WTC11 (cell line): ENCODE data around the gene ZSCAN32. TPM values are rescaled to one million over a fixed set of nuclear protein-coding genes. Genes with fewer than 3 reads are reported as not detected.

Experiments
- ATAC-seq: fragments of 200-7000 bp; cut with Tn5 transposase; 2 replicates; pipeline ENCODE4 v1.10.0; 2021; ENCODE audit warnings: mild to moderate bottlenecking, moderate library complexity
- CTCF ChIA-PET: fragments of 300-600 bp; sonication (Branson Sonifier 250); formaldehyde crosslinking; loops from one replicate; lab custom pipeline; 2021; ENCODE audit warnings: antibody characterized with exemption; lab: Charles Lee
- POLR2A ChIA-PET: fragments of 350-600 bp; sonication (Branson Sonifier 250); formaldehyde crosslinking; loops from one replicate; lab custom pipeline; 2021; ENCODE audit warnings: antibody characterized with exemption; lab: Charles Lee
- DNase-seq: peaks from one replicate; pipeline ENCODE4 v3.0.0; 2021; ENCODE audit warnings: low spot score
- H3K27ac Mint-ChIP-seq: 2 replicates; pipeline ENCODE4 v1.8.0; 2021; ENCODE audit warnings: mixed read lengths
- H3K27me3 Mint-ChIP-seq: 2 replicates; pipeline ENCODE4 v1.8.0; 2021; ENCODE audit warnings: low read depth, mild to moderate bottlenecking, moderate library complexity, mixed read lengths
- H3K36me3 Mint-ChIP-seq: 2 replicates; pipeline ENCODE4 v1.8.0; 2021; ENCODE audit warnings: mixed read lengths
- H3K4me1 Mint-ChIP-seq: 2 replicates; pipeline ENCODE4 v1.8.0; 2022; ENCODE audit warnings: mixed read lengths
- H3K4me3 Mint-ChIP-seq: 2 replicates; pipeline ENCODE4 v1.8.0; 2021; ENCODE audit warnings: mild to moderate bottlenecking, moderate library complexity, mixed read lengths
- H3K9me3 Mint-ChIP-seq: 2 replicates; pipeline ENCODE4 v1.8.0; 2021; ENCODE audit warnings: mixed read lengths
- AFF4 ChIP-seq: sonication (generic); formaldehyde crosslinking; IDR thresholded peaks from 2 replicates; pipeline ENCODE4 v1.8.1; 2023; ENCODE audit warnings: mild to moderate bottlenecking, missing genetic modification reagents, borderline replicate concordance
- ETV6 ChIP-seq: sonication (generic); formaldehyde crosslinking; IDR thresholded peaks from 2 replicates; pipeline ENCODE4 v1.8.1; 2022; ENCODE audit warnings: mild to moderate bottlenecking, missing genetic modification reagents
- GTF2I ChIP-seq: fragments of 250-450 bp; sonication (Bioruptor Pico); conservative IDR thresholded peaks from 2 replicates; pipeline ENCODE4 v1.4.0; 2021; ENCODE audit warnings: mild to moderate bottlenecking
- MAX ChIP-seq: sonication (generic); formaldehyde crosslinking; IDR thresholded peaks from 2 replicates; pipeline ENCODE4 v1.8.0; 2022; ENCODE audit warnings: mild to moderate bottlenecking, missing genetic modification reagents
- NFYB ChIP-seq: sonication (generic); formaldehyde crosslinking; conservative IDR thresholded peaks from 2 replicates; pipeline ENCODE4 v1.8.0; 2022; ENCODE audit warnings: low read depth, missing genetic modification reagents
- USF2 ChIP-seq: sonication (generic); formaldehyde crosslinking; IDR thresholded peaks from 2 replicates; pipeline ENCODE4 v1.8.1; 2023; ENCODE audit warnings: mild to moderate bottlenecking, missing genetic modification reagents, moderate library complexity
- ZBTB21 ChIP-seq: sonication (generic); formaldehyde crosslinking; IDR thresholded peaks from 2 replicates; pipeline ENCODE4 v1.8.1; 2023; ENCODE audit warnings: mild to moderate bottlenecking, missing genetic modification reagents, borderline replicate concordance
- ZNF232 ChIP-seq: sonication (generic); formaldehyde crosslinking; IDR thresholded peaks from 2 replicates; pipeline ENCODE4 v1.8.0; 2022; ENCODE audit warnings: mild to moderate bottlenecking, missing genetic modification reagents
- ZSCAN18 ChIP-seq: fragments of 250-450 bp; sonication (Bioruptor Pico); IDR thresholded peaks from 2 replicates; pipeline ENCODE4 v2.1.2; 2022; ENCODE audit warnings: mild to moderate bottlenecking, moderate library complexity
- total RNA-seq: library from RNA; stranded (reverse); gene quantifications from 3 replicates; pipeline ENCODE4 v1.2.3, GENCODE V29; 2021

Gene ZSCAN32
- total RNA-seq, 1 experiment from 2014 or later: 16.7 TPM

GRCh38 chr16:3413730-3414379, 13.1 kb upstream of the ZSCAN32 start:
- TF ChIP-seq NFYB (peak; percentile 64), ETV6 (CRISPR knock-in tag) (no peak)
- H3K9me3 Mint-ChIP-seq: peaks cover 65% of the 10 kb centered on the region

GRCh38 chr16:3408561-3409197, 7.9 kb upstream of the ZSCAN32 start:
- Mint-ChIP-seq H3K27ac (no peak overlapping the region), H3K4me1 (no peaks in the 10 kb centered on the region), H3K4me3 (no peak overlapping the region)
- DNase-seq: no peak
- TF ChIP-seq AFF4 (CRISPR knock-in tag) (no peak), GTF2I (CRISPR knock-in tag) (0 out of 2 replicates have a peak, but pooled peaks have one; percentile 33)
- TF ChIP-seq, all 79 proteins: peak for 1
- no peak for ATAC-seq
- Mint-ChIP-seq H3K27me3 (peaks cover 10% of the 10 kb centered on the region), H3K36me3 (peaks cover 83% of the 10 kb centered on the region), H3K9me3 (peaks cover 76% of the 10 kb centered on the region)
- ChIA-PET POLR2A (no interaction called here), CTCF (no interaction called here)

More at GRCh38 chr16:3413730-3414379, 13.1 kb upstream of the ZSCAN32 start:
- H3K27me3 Mint-ChIP-seq: peaks cover 12% of the 10 kb centered on the region
- peak; percentile 99 for ATAC-seq
- H3K4me1 Mint-ChIP-seq: no peaks in the 10 kb centered on the region
- POLR2A ChIA-PET: no interaction called here
- H3K27ac Mint-ChIP-seq: no peak overlapping the region
- CTCF ChIA-PET: no interaction called here
- peak; percentile 64 for DNase-seq
- no peak overlapping the region for H3K4me3 Mint-ChIP-seq
- H3K36me3 Mint-ChIP-seq: peaks cover 51% of the 10 kb centered on the region

GRCh38 chr16:3401719-3402397, 1.1 kb upstream of the ZSCAN32 start:
- ChIA-PET POLR2A (interaction anchor here (0.6 to 2.1 kb wide), 7 partner anchors 25 to 1008 kb away, joined by 3 to 11 read pairs (median 3); partner anchors contain the start of genes CLUAP1, NAA60, TIGD7 and ZNF263), CTCF (interaction anchor here (0.6 to 2.8 kb wide), 9 partner anchors 42 to 219 kb away, joined by 3 to 13 read pairs (median 3); partner anchors contain the start of genes CLUAP1, NAA60 and ZNF597)
- Mint-ChIP-seq H3K27ac (peak overlapping the region; percentile 58; the same call in 1 of the 2 replicates), H3K9me3 (peaks cover 25% of the 10 kb centered on the region)
- DNase-seq: peak; percentile 33
- no peak for TF ChIP-seq ZBTB21 (CRISPR knock-in tag)
- no peak for TF ChIP-seq ZSCAN18 (CRISPR knock-in tag)
- no peak for TF ChIP-seq USF2 (CRISPR knock-in tag)
- TF ChIP-seq, all 79 proteins: peak for 0
- Mint-ChIP-seq H3K36me3 (peaks cover 52% of the 10 kb centered on the region), H3K27me3 (no peaks in the 10 kb centered on the region), H3K4me1 (peaks cover 8% of the 10 kb centered on the region), H3K4me3 (peak overlapping the region; percentile 95)
- ATAC-seq: no peak

GRCh38 chr16:3400446-3400778, 392 bp downstream of the ZSCAN32 start:
- TF ChIP-seq ZNF232 (CRISPR knock-in tag) (0 out of 2 replicates have a peak, but pooled peaks have one; percentile 11), MAX (no peak)
- TF ChIP-seq, all 79 proteins: peak for 1
- Mint-ChIP-seq H3K27me3 (no peaks in the 10 kb centered on the region), H3K4me1 (peaks cover 8% of the 10 kb centered on the region), H3K9me3 (peaks cover 11% of the 10 kb centered on the region), H3K27ac (peak overlapping the region; percentile 78; the same call in 1 of the 2 replicates), H3K36me3 (peaks cover 50% of the 10 kb centered on the region), H3K4me3 (peak overlapping the region; percentile 95)
- ATAC-seq (no peak), DNase-seq (no peak)
- ChIA-PET CTCF (interaction anchor here (0.6 to 2.8 kb wide), 10 partner anchors 44 to 218 kb away, joined by 3 to 13 read pairs (median 4); partner anchors contain the start of genes CLUAP1, NAA60 and ZNF597), POLR2A (interaction anchor here (1.0 to 2.1 kb wide), 5 partner anchors 43 to 118 kb away, joined by 3 to 11 read pairs (median 4); partner anchors contain the start of genes CLUAP1, NAA60, TIGD7 and ZNF263)
